Measurements from ENCODE around the gene BLTP3A. TPM values are rescaled to one million over a fixed set of nuclear protein-coding genes. Genes with fewer than 3 reads are reported as not detected.

The BLTP3A gene
- polyA plus RNA-seq, 1 donor from 2014 or later = 11.2 TPM

GRCh38 chr6:34768148-34768547 lies 23.7 kb upstream of the BLTP3A start:
- H3K4me3 ChIP-seq (ENCODE audit: low read length) = no peak overlapping the region
- no peaks in the 10 kb centered on the region for H3K36me3 ChIP-seq (ENCODE audit: insufficient read depth, low read length)

GRCh38 chr6:34771727-34772126 lies 20.2 kb upstream of the BLTP3A start:
- Histone ChIP-seq H3K27ac (ENCODE audit: low read length) (no peak overlapping the region), H3K9me2 (ENCODE audit: insufficient read depth, low read length) (no peaks in the 10 kb centered on the region), H4K20me1 (ENCODE audit: insufficient read depth) (no peaks in the 10 kb centered on the region), H3K27me3 (ENCODE audit: insufficient read depth, low read depth, low read length) (no peaks in the 10 kb centered on the region), H3K36me3 (ENCODE audit: insufficient read depth, low read length) (no peaks in the 10 kb centered on the region), H3K9ac (ENCODE audit: low read length) (no peak overlapping the region), H3F3A (ENCODE audit: insufficient read depth, low read length, poor library complexity, severe bottlenecking) (no peaks in the 10 kb centered on the region), H3K9me3 (ENCODE audit: low read length) (no peaks in the 10 kb centered on the region), H3K4me2 (ENCODE audit: low read length) (no peak overlapping the region), H3K79me2 (replicated peaks; ENCODE audit: insufficient read depth, low read length) (no peaks in the 10 kb centered on the region), H2AFZ (ENCODE audit: low read depth, low read length) (no peak overlapping the region), H3K4me3 (ENCODE audit: low read length) (no peak overlapping the region)
- no peak for TF ChIP-seq REST (IDR thresholded peaks at IDR 0.05; ENCODE audit: borderline replicate concordance)
- no peak for TF ChIP-seq TAF1 (IDR thresholded peaks at IDR 0.05; ENCODE audit: low read depth)
- TF ChIP-seq MXI1 (conservative IDR thresholded peaks at IDR 0.05; ENCODE audit: poor library complexity, severe bottlenecking) = no peak
- TF ChIP-seq RAD21 (conservative IDR thresholded peaks at IDR 0.05) = no peak
- no peak for TF ChIP-seq SMC3 (conservative IDR thresholded peaks at IDR 0.05; ENCODE audit: poor library complexity)
- no peak for TF ChIP-seq EP300 (conservative IDR thresholded peaks at IDR 0.05; ENCODE audit: poor library complexity, severe bottlenecking)
- TF ChIP-seq POLR2AphosphoS5 (IDR thresholded peaks at IDR 0.05) = no peak
- no peak for TF ChIP-seq EZH2 (IDR thresholded peaks at IDR 0.05; ENCODE audit: borderline replicate concordance, insufficient read depth, low read length, poor library complexity, severe bottlenecking)

More at GRCh38 chr6:34768148-34768547, 23.7 kb upstream of the BLTP3A start:
- H3K9me3 ChIP-seq (ENCODE audit: low read length) = no peaks in the 10 kb centered on the region
- no peak for TF ChIP-seq POLR2AphosphoS5 (IDR thresholded peaks at IDR 0.05)
- no peak for TF ChIP-seq EZH2 (IDR thresholded peaks at IDR 0.05; ENCODE audit: borderline replicate concordance, insufficient read depth, low read length, poor library complexity, severe bottlenecking)
- no peak for TF ChIP-seq MXI1 (conservative IDR thresholded peaks at IDR 0.05; ENCODE audit: poor library complexity, severe bottlenecking)
- TF ChIP-seq SMC3 (conservative IDR thresholded peaks at IDR 0.05; ENCODE audit: poor library complexity) = no peak
- TF ChIP-seq TAF1 (IDR thresholded peaks at IDR 0.05; ENCODE audit: low read depth) = no peak
- no peak for TF ChIP-seq RAD21 (conservative IDR thresholded peaks at IDR 0.05)
- TF ChIP-seq EP300 (conservative IDR thresholded peaks at IDR 0.05; ENCODE audit: poor library complexity, severe bottlenecking) = no peak
- TF ChIP-seq CTCF (IDR thresholded peaks at IDR 0.05; ENCODE audit: poor library complexity, severe bottlenecking) = no peak
- no peak for TF ChIP-seq REST (IDR thresholded peaks at IDR 0.05; ENCODE audit: borderline replicate concordance)
- H3K4me2 ChIP-seq (ENCODE audit: low read length) = no peak overlapping the region
- H2AFZ ChIP-seq (ENCODE audit: low read depth, low read length) = no peak overlapping the region
- no peaks in the 10 kb centered on the region for H3K79me2 ChIP-seq (replicated peaks; ENCODE audit: insufficient read depth, low read length)
- H3K27ac ChIP-seq (ENCODE audit: low read length) = no peak overlapping the region
- no peaks in the 10 kb centered on the region for H3K27me3 ChIP-seq (ENCODE audit: insufficient read depth, low read depth, low read length)
- H3K9me2 ChIP-seq (ENCODE audit: insufficient read depth, low read length) = no peaks in the 10 kb centered on the region
- no peaks in the 10 kb centered on the region for H3F3A ChIP-seq (ENCODE audit: insufficient read depth, low read length, poor library complexity, severe bottlenecking)
- H4K20me1 ChIP-seq (ENCODE audit: insufficient read depth) = no peaks in the 10 kb centered on the region
- H3K9ac ChIP-seq (ENCODE audit: low read length) = no peak overlapping the region
